OCI-LY3 (cell line): ENCODE results near the gene TFDP1.
"Not testable (repeated sequence)": the region's sequence is repeated elsewhere in the genome, so short reads cannot be mapped to it uniquely, and the experiment has no call there.

ENCODE experiments used
- H2AFZ ChIP-seq: fragments of 200-600, 300-600 bp; shearing (Covaris generic); 2 replicates; pipeline ENCODE4 v1.6.0; 2014; ENCODE audit warnings: antibody characterized with exemption, low read depth, low read length
- H3K27ac ChIP-seq: fragments of 200-600, 300-600 bp; sonication (generic); 2 replicates; pipeline ENCODE4 v1.5.1; 2014; ENCODE audit warnings: mild to moderate bottlenecking, low read length, moderate library complexity, mixed read lengths
- H3K27me3 ChIP-seq: fragments of 200-600, 300-600 bp; sonication (generic); 2 replicates; pipeline ENCODE4 v1.6.1; 2014; ENCODE audit warnings: low read depth, low read length, mixed read lengths
- H3K36me3 ChIP-seq: fragments of 200-600, 300-600 bp; sonication (generic); replicated peaks from 2 replicates; pipeline ENCODE3; 2014; ENCODE audit warnings: low read depth, low read length, mixed read lengths
- H3K4me1 ChIP-seq: fragments of 300-600, 200-600 bp; sonication (generic); 2 replicates; pipeline ENCODE4 v1.6.1; 2014; ENCODE audit warnings: low read length, mixed read lengths
- H3K4me2 ChIP-seq: fragments of 200-600, 300-600 bp; sonication (generic); 2 replicates; pipeline ENCODE4 v1.6.1; 2014; ENCODE audit warnings: low read length, mixed read lengths
- H3K4me3 ChIP-seq: fragments of 300-600, 200-600 bp; sonication (generic); 2 replicates; pipeline ENCODE4 v1.5.1; 2014; ENCODE audit warnings: antibody characterized with exemption, mild to moderate bottlenecking, low read length, moderate library complexity
- H3K79me2 ChIP-seq: fragments of 300-600, 200-600 bp; shearing (Covaris generic); 2 replicates; pipeline ENCODE4 v1.6.1; 2014; ENCODE audit warnings: mild to moderate bottlenecking, low read length, mixed read lengths
- H3K9ac ChIP-seq: fragments of 300-600, 200-600 bp; shearing (Covaris generic); 2 replicates; pipeline ENCODE4 v1.6.0; 2014; ENCODE audit warnings: mild to moderate bottlenecking, low read length, moderate library complexity
- H3K9me3 ChIP-seq: fragments of 200-600, 300-600 bp; shearing (Covaris generic); 2 replicates; pipeline ENCODE4 v1.6.1; 2014; ENCODE audit warnings: low read length, mixed read lengths; ENCODE audit not compliant: insufficient read depth
- H4K20me1 ChIP-seq: fragments of 200-600, 300-600 bp; sonication (generic); 2 replicates; pipeline ENCODE4 v1.6.1; 2016; ENCODE audit warnings: low read length, mixed read lengths; ENCODE audit not compliant: insufficient read depth
- EZH2phosphoT487 ChIP-seq: fragments of 200-600 bp; shearing (Covaris generic); IDR thresholded peaks from 2 replicates; pipeline ENCODE4 v1.6.1; 2018; ENCODE audit warnings: antibody characterized with exemption, mixed run types, low read depth
- TF ChIP-seq, protein P1 (sequence below): fragments of 200-600, 300-600 bp; sonication (generic); IDR thresholded peaks from 2 replicates; pipeline ENCODE4 v1.5.1; 2014; ENCODE audit warnings: antibody characterized with exemption, low read length, low read depth

The TFDP1 gene

GRCh38 chr13:113591750-113592149, 7.2 kb downstream of the TFDP1 start:
- H3K4me1 ChIP-seq, result peaks cover 4% of the 10 kb centered on the region; the same call in 1 of the 2 replicates
- H3K27ac ChIP-seq, result no peak overlapping the region
- H3K9ac ChIP-seq, result no peak overlapping the region
- no peak overlapping the region for H2AFZ ChIP-seq
- H4K20me1 ChIP-seq, result peaks cover 91% of the 10 kb centered on the region
- H3K27me3 ChIP-seq, result no peaks in the 10 kb centered on the region
- H3K4me2 ChIP-seq, result no peak overlapping the region
- TF ChIP-seq EZH2phosphoT487, result no peak
- TF ChIP-seq, protein P1, sequence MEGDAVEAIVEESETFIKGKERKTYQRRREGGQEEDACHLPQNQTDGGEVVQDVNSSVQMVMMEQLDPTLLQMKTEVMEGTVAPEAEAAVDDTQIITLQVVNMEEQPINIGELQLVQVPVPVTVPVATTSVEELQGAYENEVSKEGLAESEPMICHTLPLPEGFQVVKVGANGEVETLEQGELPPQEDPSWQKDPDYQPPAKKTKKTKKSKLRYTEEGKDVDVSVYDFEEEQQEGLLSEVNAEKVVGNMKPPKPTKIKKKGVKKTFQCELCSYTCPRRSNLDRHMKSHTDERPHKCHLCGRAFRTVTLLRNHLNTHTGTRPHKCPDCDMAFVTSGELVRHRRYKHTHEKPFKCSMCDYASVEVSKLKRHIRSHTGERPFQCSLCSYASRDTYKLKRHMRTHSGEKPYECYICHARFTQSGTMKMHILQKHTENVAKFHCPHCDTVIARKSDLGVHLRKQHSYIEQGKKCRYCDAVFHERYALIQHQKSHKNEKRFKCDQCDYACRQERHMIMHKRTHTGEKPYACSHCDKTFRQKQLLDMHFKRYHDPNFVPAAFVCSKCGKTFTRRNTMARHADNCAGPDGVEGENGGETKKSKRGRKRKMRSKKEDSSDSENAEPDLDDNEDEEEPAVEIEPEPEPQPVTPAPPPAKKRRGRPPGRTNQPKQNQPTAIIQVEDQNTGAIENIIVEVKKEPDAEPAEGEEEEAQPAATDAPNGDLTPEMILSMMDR, result no peak
- H3K79me2 ChIP-seq, result peaks cover 100% of the 10 kb centered on the region
- no peak overlapping the region for H3K4me3 ChIP-seq
- peaks cover 71% of the 10 kb centered on the region for H3K36me3 ChIP-seq
- no peaks in the 10 kb centered on the region for H3K9me3 ChIP-seq

DNA sequence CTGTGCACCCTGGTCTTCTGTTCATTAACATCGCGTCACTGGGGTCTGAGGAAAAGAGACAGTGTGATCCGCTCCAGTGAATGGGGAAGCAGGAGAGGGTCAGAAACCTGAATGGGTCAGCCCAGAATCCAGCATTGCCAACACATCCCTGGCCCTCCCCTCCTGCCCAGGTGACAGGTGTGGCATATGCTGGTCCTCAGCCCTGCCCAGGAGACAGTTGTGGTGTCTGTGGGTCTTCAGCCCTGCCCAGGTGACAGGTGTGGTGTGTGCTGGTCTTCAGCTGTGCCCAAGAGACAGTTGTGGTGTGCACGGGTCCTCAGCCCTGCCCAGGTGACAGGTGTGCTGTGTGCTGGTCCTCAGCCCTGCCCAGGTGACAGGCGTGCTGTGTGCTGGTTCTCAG, 8.0 kb downstream of the TFDP1 start:
- Histone ChIP-seq H4K20me1 (peaks cover 93% of the 10 kb centered on the region), H3K9ac (no peak overlapping the region), H2AFZ (no peak overlapping the region), H3K27me3 (no peaks in the 10 kb centered on the region), H3K4me3 (no peak overlapping the region), H3K9me3 (no peaks in the 10 kb centered on the region), H3K79me2 (peaks cover 100% of the 10 kb centered on the region), H3K36me3 (peaks cover 73% of the 10 kb centered on the region), H3K4me1 (no peaks in the 10 kb centered on the region), H3K27ac (no peak overlapping the region), H3K4me2 (no peak overlapping the region)
- TF ChIP-seq, protein P1, result no peak
- TF ChIP-seq EZH2phosphoT487, result no peak

GRCh38 chr13:113594066-113594821, 9.7 kb downstream of the TFDP1 start:
- not testable (repeated sequence) for H3K4me3 ChIP-seq, H3K4me1 ChIP-seq, H3K9me3 ChIP-seq, H2AFZ ChIP-seq, H3K4me2 ChIP-seq, H3K27ac ChIP-seq, H3K9ac ChIP-seq, H3K27me3 ChIP-seq
- Histone ChIP-seq H4K20me1 (peaks cover 93% of the 10 kb centered on the region), H3K79me2 (peaks cover 100% of the 10 kb centered on the region), H3K36me3 (peaks cover 73% of the 10 kb centered on the region)

DNA sequence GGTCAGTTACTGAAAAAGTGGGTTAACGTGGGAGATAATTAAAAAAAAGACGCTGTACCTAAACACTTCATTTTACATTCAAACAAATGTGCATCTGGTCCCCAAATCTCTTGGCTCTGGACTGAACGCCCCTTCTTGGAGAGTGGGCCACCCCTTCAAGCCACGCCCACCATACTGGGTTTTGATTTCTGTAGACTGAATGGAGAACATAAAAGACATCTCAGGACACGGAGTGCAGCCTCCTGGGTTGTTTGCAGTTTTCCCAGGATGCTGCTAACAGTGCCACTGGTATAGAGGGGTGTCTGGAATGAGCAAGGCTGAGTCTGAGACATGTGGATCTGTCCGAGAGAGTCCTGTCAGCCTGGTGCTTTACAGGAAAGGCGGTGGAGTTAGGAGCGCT, 10.6 kb downstream of the TFDP1 start:
- H3K9me3 ChIP-seq, result no peaks in the 10 kb centered on the region
- peaks cover 70% of the 10 kb centered on the region for H3K36me3 ChIP-seq
- H3K4me2 ChIP-seq, result no peak overlapping the region
- H3K4me3 ChIP-seq, result no peak overlapping the region
- H3K27ac ChIP-seq, result no peak overlapping the region
- H4K20me1 ChIP-seq, result peaks cover 93% of the 10 kb centered on the region
- no peak overlapping the region for H2AFZ ChIP-seq
- H3K9ac ChIP-seq, result no peak overlapping the region
- no peaks in the 10 kb centered on the region for H3K27me3 ChIP-seq
- H3K79me2 ChIP-seq, result peaks cover 100% of the 10 kb centered on the region
- no peak for TF ChIP-seq EZH2phosphoT487
- TF ChIP-seq, protein P1, result no peak
- no peaks in the 10 kb centered on the region for H3K4me1 ChIP-seq
